HG03439 (cell line): ENCODE results near the gene SEH1L.

Experiments used
- ATAC-seq: cut with Tn5 transposase; IDR thresholded peaks from one replicate; pipeline ENCODE4 v1.9.1; 2021; ENCODE audit warnings: mild to moderate bottlenecking, moderate library complexity; ENCODE audit not compliant: unreplicated experiment

Gene SEH1L

DNA sequence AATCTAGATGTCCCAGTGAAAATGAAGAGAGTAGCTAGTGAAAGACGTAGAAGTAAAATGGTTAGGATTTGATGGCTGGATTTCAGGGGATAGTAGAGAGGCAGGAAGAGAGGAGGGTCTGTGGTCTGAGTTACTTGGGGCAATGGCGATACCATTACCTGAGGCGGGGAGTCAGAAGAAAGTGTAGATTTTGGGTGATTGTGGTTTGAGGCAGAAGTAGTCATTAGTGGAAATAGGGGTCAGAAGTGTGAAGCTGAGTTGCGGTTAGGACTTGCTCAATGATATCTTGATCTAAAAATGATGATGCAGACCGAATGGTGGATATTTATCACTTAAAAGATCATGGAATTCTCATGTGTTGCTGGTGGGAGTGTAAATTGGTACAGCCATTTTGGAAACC lies 84.4 kb downstream of the SEH1L start:
- no peak for ATAC-seq

DNA sequence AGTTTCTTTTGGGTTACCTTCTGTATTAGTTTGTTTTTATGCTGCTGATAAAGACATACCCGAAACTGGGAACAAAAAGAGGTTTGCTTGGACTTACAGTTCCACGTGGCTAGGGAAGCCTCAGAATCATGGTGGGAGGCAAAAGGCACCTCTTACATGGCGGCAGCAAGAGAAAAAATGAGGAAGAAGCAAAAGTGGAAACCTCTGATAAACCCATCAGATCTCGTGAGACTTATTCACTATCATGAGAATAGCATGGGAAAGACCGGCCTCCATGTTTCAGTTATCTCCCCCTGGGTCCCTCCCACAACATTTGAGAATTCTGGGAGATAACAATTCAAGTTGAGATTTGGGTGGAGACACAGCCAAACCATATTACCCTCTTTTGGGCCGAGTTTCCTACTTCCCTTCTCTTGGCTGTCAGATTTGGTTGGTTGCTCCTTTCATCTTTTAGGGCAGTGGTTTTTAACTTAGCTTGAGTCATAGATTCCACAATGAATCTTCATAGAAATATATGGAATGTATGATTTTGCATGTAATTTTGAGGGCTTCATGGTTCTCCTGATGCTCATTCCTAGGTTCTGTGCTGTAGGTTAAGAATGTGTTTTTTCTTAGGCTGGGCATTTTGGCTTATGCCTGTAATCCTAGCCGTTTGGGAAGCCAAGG lies 87.6 kb downstream of the SEH1L start:
- no peak for ATAC-seq

DNA sequence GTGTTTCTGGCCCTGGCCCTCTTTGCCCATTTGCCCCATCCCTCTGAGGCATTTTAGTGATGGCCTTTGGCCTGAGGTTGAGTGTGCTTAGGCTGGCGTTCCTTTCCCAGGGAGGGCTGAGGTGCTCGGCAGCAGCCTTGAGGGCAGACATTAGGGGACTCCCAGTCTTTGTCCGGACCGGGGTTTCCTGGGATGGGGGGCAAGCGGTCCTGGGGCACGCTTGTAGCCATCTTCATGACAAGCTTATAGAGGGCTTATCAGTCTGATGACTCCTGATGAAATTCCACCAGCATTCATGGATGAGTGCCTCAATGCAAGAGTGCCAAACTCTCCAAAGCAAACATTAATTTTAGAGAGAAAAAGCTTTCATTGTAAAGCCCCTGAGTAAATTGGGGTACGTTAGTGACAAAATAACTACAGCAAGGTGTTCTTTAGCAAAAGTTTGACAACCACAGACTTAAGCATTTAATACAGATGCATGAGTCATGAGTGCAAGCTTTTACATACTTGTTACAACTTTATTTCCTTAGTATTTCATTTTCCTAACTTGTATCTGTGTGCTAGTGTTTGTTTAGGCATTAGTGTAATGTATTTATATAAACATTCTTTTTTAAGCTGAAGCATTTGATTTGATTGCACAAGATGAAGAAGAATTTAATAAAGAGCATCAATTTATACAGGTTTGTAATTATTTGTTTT lies 89.0 kb downstream of the SEH1L start:
- no peak for ATAC-seq
